ENCODE results near the gene ARSB.

ARSB gene

GRCh38 chr5:78799266-78800017, 185.7 kb downstream of the ARSB start:
- DNase-seq, result no peak

GRCh38 chr5:78798673-78799029, 186.5 kb downstream of the ARSB start:
- DNase-seq, result no peak

- no peak for DNase-seq
These were observed 187.0 kb downstream of the ARSB start for GRCh38 chr5:78797936-78798672.

- DNase-seq, result no peak
These were observed 189.4 kb downstream of the ARSB start for GRCh38 chr5:78795757-78796156.

- no peak for DNase-seq
These were observed 190.4 kb downstream of the ARSB start for GRCh38 chr5:78794693-78795215.

- DNase-seq, result no peak
These were observed 191.0 kb downstream of the ARSB start for GRCh38 chr5:78793907-78794662.

GRCh38 chr5:78792345-78793055, 192.6 kb downstream of the ARSB start:
- DNase-seq, result no peak

- DNase-seq, result no peak
These were observed 193.5 kb downstream of the ARSB start for GRCh38 chr5:78791501-78792100.

- DNase-seq, result no peak
These were observed 197.3 kb downstream of the ARSB start for GRCh38 chr5:78787783-78788182.

- DNase-seq, result no peak
These were observed 199.7 kb downstream of the ARSB start for GRCh38 chr5:78785454-78785853.

GRCh38 chr5:78783434-78784130, 201.5 kb downstream of the ARSB start:
- no peak for DNase-seq

- DNase-seq, result no peak
These were observed 202.4 kb downstream of the ARSB start for GRCh38 chr5:78782728-78783127.

GRCh38 chr5:78781611-78782286, 203.4 kb downstream of the ARSB start:
- DNase-seq, result no peak

- no peak for DNase-seq
These were observed 205.1 kb downstream of the ARSB start for GRCh38 chr5:78779771-78780616.

GRCh38 chr5:78779262-78779661, 205.8 kb downstream of the ARSB start:
- no peak for DNase-seq

GRCh38 chr5:78778538-78778937, 206.6 kb downstream of the ARSB start:
- DNase-seq, result no peak

- DNase-seq, result no peak
These were observed 207.2 kb downstream of the ARSB start for GRCh38 chr5:78777901-78778300.

GRCh38 chr5:78776637-78777036, 208.5 kb downstream of the ARSB start:
- no peak for DNase-seq

GRCh38 chr5:78773655-78774054, 211.5 kb downstream of the ARSB start:
- no peak for DNase-seq

Measured in retina (tissue), 1 donor.